Heart left ventricle (tissue), 13 donors: ENCODE data around the gene PTK6.
"Not testable (repeated sequence)": the region's sequence is repeated elsewhere in the genome, so short reads cannot be mapped to it uniquely, and the experiment has no call there.

Source experiments
- POLR2A ChIP-seq, 2 donors: fragments of 450-650 bp; IDR thresholded peaks; one replicate each; pipeline ENCODE4 v1.6.1; 2017; ENCODE audit warnings: antibody characterized with exemption in 2 of 2, mild to moderate bottlenecking in 2 of 2, moderate library complexity in 2 of 2
- TF ChIP-seq, protein P1 (sequence below), 12 donors: fragments of 200-600 bp; sonication (generic) in 4 of 12; IDR thresholded peaks; one replicate each; pipeline versions ENCODE4 v1.5.0 to v1.8.0; 2018 to 2022; ENCODE audit warnings: antibody characterized with exemption in 12 of 12, mild to moderate bottlenecking in 5 of 12
- donor health status: ischemic (EF 13 %, LVEDD 7.1; RV severe dilation, severe dysfunction).
- donor health status: DM: no; HTN: yes; CAD: no.
- donor health status: DM: no; HTN: no; CAD: no.
- donor health status: ischemic (EF 25% LVEDD 6.9; RV normal size, moderate dysfunction).
- donor health status: ischemic (EF 25% LVEDD 5.7; RV mildly dilated, moderate dysfunction).
- donor health status: ischemic (EF 35%, LVEDD 5.7; RV mildly dilated, moderate dysfunction).
- donor health status: nonischemic (EF 11% LVEDD 7.7; RV severe dilation, severe dysfunction).
- donor health status: DM: yes; HTN: yes; CAD: no.
- donor health status: PGD.
- donor health status: ischemic (EF 29% LVEDD 5.4; RV normal size, mild dysfunction).
- donor health status: nonischemic (EF 23%, LVEDD 6.1; RV moderate dilation, normal function).

DNA sequence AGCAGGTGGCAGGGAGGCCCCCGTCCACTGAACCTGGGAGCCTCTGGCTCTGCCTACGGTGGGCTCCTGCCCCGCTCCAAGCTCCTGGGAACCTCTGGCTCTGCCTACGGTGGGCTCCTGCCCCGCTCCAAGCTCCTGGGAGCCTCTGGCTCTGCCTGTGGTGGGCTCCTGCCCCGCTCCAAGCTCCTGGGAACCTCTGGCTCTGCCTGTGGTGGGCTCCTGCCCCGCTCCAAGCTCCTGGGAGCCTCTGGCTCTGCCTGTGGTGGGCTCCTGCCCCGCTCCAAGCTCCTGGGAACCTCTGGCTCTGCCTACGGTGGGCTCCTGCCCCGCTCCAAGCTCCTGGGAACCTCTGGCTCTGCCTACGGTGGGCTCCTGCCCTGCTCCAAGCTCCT lies 33.9 kb upstream of the PTK6 start:
- TF ChIP-seq, protein P1, sequence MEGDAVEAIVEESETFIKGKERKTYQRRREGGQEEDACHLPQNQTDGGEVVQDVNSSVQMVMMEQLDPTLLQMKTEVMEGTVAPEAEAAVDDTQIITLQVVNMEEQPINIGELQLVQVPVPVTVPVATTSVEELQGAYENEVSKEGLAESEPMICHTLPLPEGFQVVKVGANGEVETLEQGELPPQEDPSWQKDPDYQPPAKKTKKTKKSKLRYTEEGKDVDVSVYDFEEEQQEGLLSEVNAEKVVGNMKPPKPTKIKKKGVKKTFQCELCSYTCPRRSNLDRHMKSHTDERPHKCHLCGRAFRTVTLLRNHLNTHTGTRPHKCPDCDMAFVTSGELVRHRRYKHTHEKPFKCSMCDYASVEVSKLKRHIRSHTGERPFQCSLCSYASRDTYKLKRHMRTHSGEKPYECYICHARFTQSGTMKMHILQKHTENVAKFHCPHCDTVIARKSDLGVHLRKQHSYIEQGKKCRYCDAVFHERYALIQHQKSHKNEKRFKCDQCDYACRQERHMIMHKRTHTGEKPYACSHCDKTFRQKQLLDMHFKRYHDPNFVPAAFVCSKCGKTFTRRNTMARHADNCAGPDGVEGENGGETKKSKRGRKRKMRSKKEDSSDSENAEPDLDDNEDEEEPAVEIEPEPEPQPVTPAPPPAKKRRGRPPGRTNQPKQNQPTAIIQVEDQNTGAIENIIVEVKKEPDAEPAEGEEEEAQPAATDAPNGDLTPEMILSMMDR (IDR thresholded peaks at IDR 0.05): not testable (repeated sequence)
- TF ChIP-seq POLR2A (IDR thresholded peaks at IDR 0.05): not testable (repeated sequence)
